GM12892 (cell line): ENCODE results near the gene RIN1.

Experiments used
- POLR2AphosphoS5 ChIP-seq: IDR thresholded peaks from 2 replicates; pipeline ENCODE4 v1.6.1; 2011; ENCODE audit warnings: low read depth, low read length, control low read depth
- TAF1 ChIP-seq: IDR thresholded peaks from 2 replicates; pipeline ENCODE4 v1.6.1; 2011; ENCODE audit warnings: low read depth, mild to moderate bottlenecking, control low read depth, low read length, borderline replicate concordance

DNA sequence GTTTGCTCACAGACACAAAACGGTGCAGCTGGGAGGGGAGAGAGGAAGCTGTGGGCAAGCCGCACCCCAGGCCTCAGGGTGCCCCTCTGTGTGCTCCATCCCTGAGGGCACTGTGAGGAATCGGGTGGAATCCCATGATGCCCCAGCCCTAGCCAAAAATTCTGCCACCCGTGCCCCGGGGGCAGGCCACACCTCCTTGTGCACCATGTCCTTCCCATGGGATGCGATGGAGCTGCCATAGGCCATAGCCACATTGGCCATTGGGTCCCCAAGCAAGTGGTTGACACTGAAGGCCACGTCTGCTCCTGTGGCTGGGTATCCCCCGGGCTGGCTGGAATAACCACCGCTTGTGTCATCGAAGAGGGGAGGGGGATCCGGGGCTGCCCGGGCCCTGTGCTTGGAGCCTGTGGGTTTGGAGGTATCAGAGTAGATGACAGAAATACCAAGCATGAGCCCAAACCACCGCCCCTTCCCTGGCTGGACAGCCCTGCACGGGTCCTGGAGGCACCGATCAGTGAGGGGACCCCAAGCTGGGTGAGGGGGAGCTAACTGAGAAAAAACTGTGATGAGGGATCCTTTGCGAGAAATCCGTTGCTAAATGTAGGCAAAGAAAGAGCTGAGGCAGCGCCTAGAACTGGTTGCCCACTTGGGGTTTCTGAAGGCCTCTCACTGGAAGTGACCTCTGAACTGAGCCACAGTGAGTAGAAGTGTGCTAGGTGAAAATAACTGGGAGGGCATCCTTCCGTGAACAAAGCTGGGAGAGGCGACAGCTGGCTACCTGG lies 48.2 kb downstream of the RIN1 start:
- TF ChIP-seq TAF1 (no peak), POLR2AphosphoS5 (no peak)
